Measurements from ENCODE around the gene GPR146. TPM values are rescaled to one million over a fixed set of nuclear protein-coding genes. Genes with fewer than 3 reads are reported as not detected.
A peak's percentile ranks its signal among the peaks of the same experiment; 100 is the strongest.

The GPR146 gene
- total RNA-seq, 1 donor from 2014 or later, result 2.2 TPM

- H3K4me3 Mint-ChIP-seq, result no peak overlapping the region
- H3K9me3 Mint-ChIP-seq, result no peaks in the 10 kb centered on the region
- H3K27me3 Mint-ChIP-seq (ENCODE audit: insufficient read depth), result no peaks in the 10 kb centered on the region
- no peaks in the 10 kb centered on the region for H3K36me3 Mint-ChIP-seq (ENCODE audit: low read depth)
- no peak overlapping the region for H3K27ac Mint-ChIP-seq
- H3K4me1 Mint-ChIP-seq (ENCODE audit: low read depth), result no peaks in the 10 kb centered on the region
- intact Hi-C loops (cut with micrococcal nuclease), result no loop called here
- no peak for DNase-seq (ENCODE audit: low spot score)
Measured at GRCh38 chr7:1078985-1079384, 34.6 kb downstream of the GPR146 start.

DNA sequence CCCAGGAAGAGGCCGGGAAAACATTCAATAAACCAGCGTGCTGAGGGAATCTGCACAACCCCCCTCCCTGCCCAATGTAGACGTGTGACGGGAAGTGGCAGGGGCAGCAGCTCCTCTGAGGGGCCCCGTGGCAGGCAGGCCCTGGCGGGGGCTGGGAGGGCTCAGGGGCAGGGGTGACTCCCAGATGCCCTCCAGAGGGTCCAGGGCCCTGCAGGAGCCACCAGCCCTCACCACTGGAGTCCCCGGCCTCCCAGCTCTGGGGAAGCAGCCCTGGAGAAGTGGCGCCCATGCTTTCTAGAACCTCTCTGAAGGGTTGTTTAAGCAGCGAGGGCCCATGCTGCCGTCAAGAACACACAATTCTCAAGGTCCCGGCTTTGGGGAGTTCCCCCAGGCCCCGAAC is 35.2 kb downstream of the GPR146 start:
- DNase-seq (ENCODE audit: low spot score), result no peak
- no peaks in the 10 kb centered on the region for H3K36me3 Mint-ChIP-seq (ENCODE audit: low read depth)
- no peaks in the 10 kb centered on the region for H3K4me1 Mint-ChIP-seq (ENCODE audit: low read depth)
- H3K27me3 Mint-ChIP-seq (ENCODE audit: insufficient read depth), result no peaks in the 10 kb centered on the region
- H3K4me3 Mint-ChIP-seq, result no peak overlapping the region
- H3K9me3 Mint-ChIP-seq, result no peaks in the 10 kb centered on the region
- intact Hi-C loops (cut with micrococcal nuclease), result no loop called here
- H3K27ac Mint-ChIP-seq, result no peak overlapping the region

GRCh38 chr7:1080252-1080920 is 36.0 kb downstream of the GPR146 start:
- no peaks in the 10 kb centered on the region for H3K4me1 Mint-ChIP-seq (ENCODE audit: low read depth)
- H3K27me3 Mint-ChIP-seq (ENCODE audit: insufficient read depth), result no peaks in the 10 kb centered on the region
- H3K4me3 Mint-ChIP-seq, result no peak overlapping the region
- H3K9me3 Mint-ChIP-seq, result no peaks in the 10 kb centered on the region
- no peak overlapping the region for H3K27ac Mint-ChIP-seq
- H3K36me3 Mint-ChIP-seq (ENCODE audit: low read depth), result no peaks in the 10 kb centered on the region
- no peak for DNase-seq (ENCODE audit: low spot score)
- intact Hi-C loops (cut with micrococcal nuclease), result no loop called here

GRCh38 chr7:1080921-1081255 is 36.5 kb downstream of the GPR146 start:
- H3K4me3 Mint-ChIP-seq, result no peak overlapping the region
- H3K4me1 Mint-ChIP-seq (ENCODE audit: low read depth), result no peaks in the 10 kb centered on the region
- intact Hi-C loops (cut with micrococcal nuclease), result no loop called here
- H3K27me3 Mint-ChIP-seq (ENCODE audit: insufficient read depth), result no peaks in the 10 kb centered on the region
- H3K27ac Mint-ChIP-seq, result no peak overlapping the region
- H3K36me3 Mint-ChIP-seq (ENCODE audit: low read depth), result no peaks in the 10 kb centered on the region
- H3K9me3 Mint-ChIP-seq, result no peaks in the 10 kb centered on the region
- no peak for DNase-seq (ENCODE audit: low spot score)

DNA sequence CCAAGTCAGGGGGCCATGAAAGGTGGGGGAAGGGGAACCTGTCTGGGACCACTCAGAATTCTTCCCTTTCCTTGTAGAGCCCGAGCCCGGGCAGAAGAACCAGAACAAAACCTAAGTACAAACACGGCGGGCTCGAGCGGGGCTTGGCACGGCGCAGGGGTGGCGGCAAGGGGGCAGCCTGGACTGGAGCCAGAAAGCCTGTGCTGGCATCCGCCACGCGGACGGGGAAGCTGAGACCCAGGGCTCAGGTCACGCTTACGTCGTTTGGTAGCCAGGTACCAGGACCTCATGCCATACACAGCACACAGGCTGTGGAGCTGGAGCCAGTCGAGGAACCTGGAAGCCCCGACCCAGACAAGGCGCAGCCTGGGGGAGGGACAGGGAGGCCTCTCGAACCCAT is 37.0 kb downstream of the GPR146 start:
- no peaks in the 10 kb centered on the region for H3K4me1 Mint-ChIP-seq (ENCODE audit: low read depth)
- no peaks in the 10 kb centered on the region for H3K9me3 Mint-ChIP-seq
- no peaks in the 10 kb centered on the region for H3K36me3 Mint-ChIP-seq (ENCODE audit: low read depth)
- H3K4me3 Mint-ChIP-seq, result no peak overlapping the region
- no peaks in the 10 kb centered on the region for H3K27me3 Mint-ChIP-seq (ENCODE audit: insufficient read depth)
- H3K27ac Mint-ChIP-seq, result no peak overlapping the region
- intact Hi-C loops (cut with micrococcal nuclease), result no loop called here
- DNase-seq (ENCODE audit: low spot score), result no peak

DNA sequence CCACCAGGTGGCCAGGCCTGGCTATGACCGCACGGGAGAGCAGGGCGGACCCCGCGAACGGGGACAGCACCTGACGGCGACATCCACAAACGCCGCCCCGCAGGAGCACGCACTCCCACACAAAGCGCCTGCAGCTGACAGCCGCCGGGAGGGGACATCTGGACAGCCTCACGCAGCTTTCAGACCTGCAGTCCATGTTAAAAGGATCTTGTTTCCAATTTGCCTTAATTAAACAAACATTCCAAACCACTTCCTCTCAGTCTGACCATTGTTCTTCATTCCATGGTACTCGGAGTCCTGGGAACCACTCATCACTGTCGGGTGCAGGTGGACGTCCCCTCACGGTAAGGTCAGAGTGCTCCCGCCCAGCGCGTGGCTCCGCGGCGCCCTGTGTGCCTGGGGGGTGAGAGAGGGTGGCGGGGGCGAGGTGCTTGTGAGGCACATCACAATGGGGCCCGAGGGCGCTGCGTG is 37.6 kb downstream of the GPR146 start:
- Mint-ChIP-seq H3K27me3 (ENCODE audit: insufficient read depth) (no peaks in the 10 kb centered on the region), H3K27ac (no peak overlapping the region), H3K4me3 (no peak overlapping the region), H3K4me1 (ENCODE audit: low read depth) (peaks cover 1% of the 10 kb centered on the region), H3K36me3 (ENCODE audit: low read depth) (no peaks in the 10 kb centered on the region), H3K9me3 (no peaks in the 10 kb centered on the region)
- DNase-seq (ENCODE audit: low spot score), result no peak
- intact Hi-C loops (cut with micrococcal nuclease), result no loop called here

GRCh38 chr7:1083729-1084657 is 39.6 kb downstream of the GPR146 start:
- H3K4me1 Mint-ChIP-seq (ENCODE audit: low read depth), result peaks cover 9% of the 10 kb centered on the region
- no peak overlapping the region for H3K4me3 Mint-ChIP-seq
- H3K27me3 Mint-ChIP-seq (ENCODE audit: insufficient read depth), result peaks cover 1% of the 10 kb centered on the region
- H3K36me3 Mint-ChIP-seq (ENCODE audit: low read depth), result no peaks in the 10 kb centered on the region
- DNase-seq (ENCODE audit: low spot score), result no peak
- intact Hi-C loops (cut with micrococcal nuclease), result no loop called here
- H3K9me3 Mint-ChIP-seq, result no peaks in the 10 kb centered on the region
- no peak overlapping the region for H3K27ac Mint-ChIP-seq

- intact Hi-C loops (cut with micrococcal nuclease), result no loop called here
- H3K9me3 Mint-ChIP-seq, result no peaks in the 10 kb centered on the region
- peaks cover 9% of the 10 kb centered on the region for H3K4me1 Mint-ChIP-seq (ENCODE audit: low read depth)
- no peak for DNase-seq (ENCODE audit: low spot score)
- no peaks in the 10 kb centered on the region for H3K36me3 Mint-ChIP-seq (ENCODE audit: low read depth)
- H3K4me3 Mint-ChIP-seq, result no peak overlapping the region
- H3K27me3 Mint-ChIP-seq (ENCODE audit: insufficient read depth), result peaks cover 2% of the 10 kb centered on the region
- H3K27ac Mint-ChIP-seq, result no peak overlapping the region
Measured at GRCh38 chr7:1085266-1085665, 40.9 kb downstream of the GPR146 start.

- intact Hi-C loops (cut with micrococcal nuclease), result loop anchor here (1.0 to 2.0 kb wide), 3 partner anchors 17 to 91 kb away; no protein-coding TSS in a partner anchor
- no peak for DNase-seq (ENCODE audit: low spot score)
- Mint-ChIP-seq H3K4me3 (no peak overlapping the region), H3K36me3 (ENCODE audit: low read depth) (no peaks in the 10 kb centered on the region), H3K27me3 (ENCODE audit: insufficient read depth) (peaks cover 2% of the 10 kb centered on the region), H3K4me1 (ENCODE audit: low read depth) (peaks cover 9% of the 10 kb centered on the region), H3K9me3 (no peaks in the 10 kb centered on the region), H3K27ac (no peak overlapping the region)
Measured at GRCh38 chr7:1085910-1086421, 41.6 kb downstream of the GPR146 start.

DNA sequence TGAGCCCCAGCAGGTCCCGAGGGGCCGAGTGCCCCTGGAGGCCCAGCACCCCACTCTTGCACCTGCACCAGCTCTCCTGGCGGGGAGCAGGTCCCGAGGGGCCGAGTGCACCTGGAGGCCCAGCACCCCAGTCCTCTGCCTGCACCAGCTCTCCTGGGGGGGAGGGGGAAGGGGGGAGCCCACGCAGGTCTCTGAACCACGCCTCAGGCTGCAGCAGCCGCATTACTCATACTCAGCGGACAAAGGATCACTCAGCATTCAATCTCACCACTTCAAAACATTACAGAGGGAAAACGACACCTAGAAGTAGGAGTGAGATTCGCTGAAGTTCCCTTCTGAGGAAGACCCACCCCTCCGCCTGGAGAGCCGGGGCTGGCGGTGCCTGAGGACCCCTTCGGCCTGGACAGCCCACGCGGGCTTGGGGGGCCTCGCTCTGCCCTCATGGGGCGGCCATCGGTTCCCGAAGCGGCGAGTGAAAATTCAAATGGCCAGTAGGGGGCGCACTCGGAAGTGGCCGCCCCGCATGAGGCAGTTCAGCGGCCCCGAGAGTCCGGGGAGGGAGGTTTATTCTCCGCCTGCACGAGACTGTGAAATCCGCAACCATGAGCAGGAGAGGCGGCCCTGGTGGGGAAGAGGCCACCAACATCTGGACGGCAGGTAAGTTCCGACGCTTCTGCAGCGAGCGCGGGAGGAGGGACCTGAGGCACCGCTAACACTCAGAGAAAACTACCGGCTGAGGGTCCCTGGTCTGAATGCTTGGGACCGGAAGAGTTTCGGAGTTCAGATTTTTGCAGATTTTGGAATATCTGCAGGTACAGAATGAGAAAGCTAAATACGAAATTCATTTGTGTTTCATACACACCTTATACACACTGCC is 42.5 kb downstream of the GPR146 start:
- Mint-ChIP-seq H3K4me3 (peak overlapping the region; percentile 63), H3K4me1 (ENCODE audit: low read depth) (peaks cover 9% of the 10 kb centered on the region), H3K9me3 (no peaks in the 10 kb centered on the region)

GRCh38 chr7:1087465-1087814 is 43.1 kb downstream of the GPR146 start:
- Mint-ChIP-seq H3K9me3 (no peaks in the 10 kb centered on the region), H3K27ac (no peak overlapping the region), H3K4me3 (no peak overlapping the region), H3K36me3 (ENCODE audit: low read depth) (no peaks in the 10 kb centered on the region), H3K4me1 (ENCODE audit: low read depth) (peaks cover 9% of the 10 kb centered on the region), H3K27me3 (ENCODE audit: insufficient read depth) (peaks cover 2% of the 10 kb centered on the region)
- no peak for DNase-seq (ENCODE audit: low spot score)
- intact Hi-C loops (cut with micrococcal nuclease), result loop anchor here (1.0 to 2.0 kb wide), 2 partner anchors 50 to 89 kb away; no protein-coding TSS in a partner anchor

More for the DNA sequence above, 42.5 kb downstream of the GPR146 start:
- Mint-ChIP-seq H3K27me3 (ENCODE audit: insufficient read depth) (peaks cover 2% of the 10 kb centered on the region), H3K36me3 (ENCODE audit: low read depth) (no peaks in the 10 kb centered on the region), H3K27ac (no peak overlapping the region)
- intact Hi-C loops (cut with micrococcal nuclease), result loop anchor here (1.0 to 2.0 kb wide), 4 partner anchors 16 to 90 kb away; no protein-coding TSS in a partner anchor
- DNase-seq (ENCODE audit: low spot score), result peak; percentile 61
